H54 (cell line): ENCODE measurements around the gene HOGA1.
A peak's percentile ranks its signal among the peaks of the same experiment; 100 is the strongest.
"Not testable (repeated sequence)": the region's sequence is repeated elsewhere in the genome, so short reads cannot be mapped to it uniquely, and the experiment has no call there.

ENCODE experiments used
- DNase-seq: peaks from one replicate; pipeline ENCODE4 v3.0.0; 2011; ENCODE audit warnings: low spot score, mixed read lengths; ENCODE audit not compliant: insufficient read length
- FAIRE-seq: peaks from 3 replicates; lab custom pipeline; 2011; peaks lifted over from hg19 to GRCh38; lab: Jason Lieb, UNC
- POLR2A ChIP-seq: IDR thresholded peaks from 2 replicates; pipeline ENCODE4 v1.6.1; 2011; ENCODE audit warnings: low read depth, mild to moderate bottlenecking, low read length

The HOGA1 gene

DNA sequence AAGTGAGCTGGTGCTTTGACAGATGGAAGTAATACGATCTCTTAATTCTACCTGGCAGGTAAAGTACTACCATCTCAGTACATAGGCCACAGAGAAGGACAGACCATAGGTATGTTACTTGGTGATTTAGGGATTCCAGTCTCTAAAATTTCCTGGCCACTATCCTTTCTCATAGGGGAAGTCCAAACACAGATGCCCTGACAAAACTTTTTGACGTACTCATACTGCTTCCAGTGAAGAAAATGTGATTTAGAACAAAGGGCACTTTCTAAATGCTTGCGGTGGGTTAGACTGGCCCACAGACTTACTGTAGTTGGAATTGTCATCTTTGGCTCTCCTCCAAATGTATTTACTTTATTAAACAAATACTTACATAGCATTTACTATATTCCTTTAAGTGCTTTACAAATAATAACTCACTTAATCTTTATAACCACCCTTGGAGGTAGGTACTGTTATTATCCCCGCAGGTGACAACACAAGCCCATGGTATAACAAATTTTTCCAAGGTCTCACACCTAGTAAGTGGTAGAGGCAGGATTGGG lies 59.3 kb downstream of the HOGA1 start:
- no peak for TF ChIP-seq POLR2A

DNA sequence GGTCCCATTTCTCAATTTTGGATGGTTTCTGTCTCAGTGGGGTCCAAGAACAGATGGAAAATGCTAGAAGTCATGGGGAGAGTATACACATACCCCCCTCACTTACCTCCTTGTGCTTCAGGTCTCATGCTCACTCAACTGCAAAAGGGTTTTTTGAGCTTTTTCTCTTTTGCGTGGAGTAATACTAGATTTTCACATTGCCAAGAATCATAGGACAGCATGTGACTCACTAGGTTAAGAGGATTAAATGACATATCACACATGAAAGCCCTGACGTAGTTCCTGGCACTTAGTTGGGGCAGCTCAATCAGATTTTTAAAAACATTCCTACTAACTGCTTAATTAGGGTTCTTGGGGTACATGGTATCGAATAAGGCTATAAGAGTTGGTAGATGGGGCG lies 60.7 kb downstream of the HOGA1 start:
- no peak for FAIRE-seq
- DNase-seq: no peak
- TF ChIP-seq POLR2A: no peak

More for the DNA sequence above, 59.3 kb downstream of the HOGA1 start:
- FAIRE-seq (no peak), DNase-seq (no peak)

DNA sequence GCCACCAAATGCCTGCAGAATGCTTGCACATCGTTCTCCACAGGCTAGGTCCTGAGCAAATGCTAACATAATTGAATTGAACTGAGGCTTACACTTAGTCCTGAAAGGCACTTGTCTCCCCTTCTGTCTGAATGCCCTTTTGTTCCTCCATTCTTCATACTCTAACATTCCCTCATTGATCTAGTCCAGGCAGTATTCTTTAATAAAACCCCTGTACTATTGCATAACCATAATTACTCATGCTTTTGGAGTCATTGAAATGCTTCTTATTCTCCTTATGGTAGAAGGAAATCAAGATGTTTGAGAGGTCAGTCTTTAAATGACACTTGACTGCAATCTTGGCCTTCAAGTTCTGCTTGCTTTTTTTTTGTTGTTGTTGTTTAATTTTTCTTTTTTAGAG lies 63.4 kb downstream of the HOGA1 start:
- FAIRE-seq (peak; percentile 38), DNase-seq (peak; percentile 47)
- no peak for TF ChIP-seq POLR2A

DNA sequence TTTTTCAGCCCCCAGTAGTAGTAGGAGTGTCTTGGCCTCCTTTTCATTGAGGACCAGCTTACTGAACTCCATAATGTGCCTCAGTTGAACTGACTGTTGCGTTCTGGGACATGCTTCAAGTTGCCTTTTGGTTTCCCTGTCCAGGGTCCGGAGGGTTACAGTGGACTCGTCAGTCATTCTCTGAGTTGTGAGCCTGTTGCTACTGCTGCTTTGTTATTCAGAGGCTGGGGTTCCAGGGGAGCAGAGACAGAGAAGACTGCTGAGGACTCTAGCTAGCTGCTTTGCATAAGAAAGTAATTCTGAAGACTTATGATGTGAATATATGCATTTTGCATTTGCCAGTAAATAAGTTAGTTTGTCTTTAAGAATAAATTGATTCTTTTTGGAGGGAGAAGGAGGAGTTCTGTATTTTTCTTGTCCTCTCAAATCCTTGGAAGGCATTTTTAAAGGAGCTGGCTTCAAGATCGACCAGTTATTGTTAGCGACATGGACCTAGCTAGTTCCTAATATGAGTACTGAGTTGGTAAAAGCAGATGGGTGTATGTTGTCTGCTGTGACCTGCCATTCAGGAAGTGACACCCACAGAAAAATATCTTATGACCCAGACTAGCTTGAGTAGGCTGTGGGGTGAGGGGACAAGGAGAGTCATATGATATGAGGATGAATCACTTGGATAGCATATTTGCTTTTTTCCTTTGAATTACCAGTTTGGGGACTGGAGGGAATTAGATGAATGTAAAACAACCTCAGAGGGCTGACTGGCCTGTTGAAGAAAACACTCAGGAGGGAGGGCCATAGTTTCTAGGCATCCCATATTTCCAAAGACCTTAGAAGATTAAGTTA lies 64.6 kb downstream of the HOGA1 start:
- peak; percentile 92 for FAIRE-seq
- no peak for TF ChIP-seq POLR2A
- DNase-seq: peak; percentile 88

DNA sequence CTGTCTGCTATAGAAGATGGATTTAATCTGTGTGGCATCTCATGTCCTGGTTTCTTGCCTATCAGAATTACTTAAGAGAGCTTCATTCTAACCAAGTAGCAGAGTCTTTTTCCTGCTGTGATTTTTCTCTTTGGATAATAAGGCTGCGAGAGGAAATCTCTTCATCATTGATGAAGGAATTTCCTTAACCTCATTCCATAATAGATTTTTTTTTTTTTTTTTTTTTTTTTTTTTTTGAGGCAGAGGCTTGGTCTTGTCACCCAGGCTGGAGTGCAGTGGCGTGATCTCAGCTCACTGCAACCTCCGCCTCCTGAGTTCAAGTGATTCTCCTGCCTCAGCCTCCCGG lies 65.2 kb downstream of the HOGA1 start:
- not testable (repeated sequence) for DNase-seq, FAIRE-seq

DNA sequence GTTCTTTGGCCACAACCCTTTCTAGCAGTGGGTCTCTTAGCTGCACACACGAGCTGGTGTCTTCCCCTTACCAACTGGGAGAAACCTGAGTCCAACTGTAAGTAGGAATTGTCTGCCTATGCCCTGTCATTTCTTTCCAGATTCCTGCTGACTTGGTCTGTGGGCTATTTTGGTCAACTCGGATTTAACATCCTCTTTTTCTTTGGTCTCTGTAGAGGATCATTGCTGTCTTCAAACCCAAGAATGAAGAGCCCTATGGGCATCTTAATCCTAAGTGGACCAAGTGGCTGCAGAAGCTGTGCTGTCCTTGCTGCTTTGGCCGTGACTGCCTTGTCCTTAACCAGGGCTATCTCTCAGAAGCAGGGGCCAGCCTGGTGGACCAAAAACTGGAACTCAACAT lies 66.5 kb downstream of the HOGA1 start:
- FAIRE-seq: no peak
- TF ChIP-seq POLR2A: no peak
- DNase-seq: no peak

DNA sequence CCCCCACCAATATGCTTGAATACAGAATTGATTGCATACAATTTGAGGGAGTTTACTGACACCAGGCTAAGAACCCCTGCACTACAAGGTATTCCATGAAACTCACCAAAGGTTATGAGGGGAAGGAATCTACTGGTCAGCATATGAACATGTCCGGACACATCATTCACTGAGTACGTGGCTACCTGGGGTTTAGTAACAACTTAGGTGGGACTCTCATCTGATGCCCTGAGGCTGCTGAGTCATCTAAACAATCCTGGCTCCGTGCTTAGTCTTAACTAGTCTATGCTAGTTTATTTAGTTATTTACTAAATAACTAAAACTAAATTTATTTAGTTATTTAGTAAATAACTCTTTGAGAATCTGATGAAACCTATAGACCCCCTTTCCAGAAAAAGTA lies 67.6 kb downstream of the HOGA1 start:
- FAIRE-seq (no peak), DNase-seq (no peak)
- no peak for TF ChIP-seq POLR2A

DNA sequence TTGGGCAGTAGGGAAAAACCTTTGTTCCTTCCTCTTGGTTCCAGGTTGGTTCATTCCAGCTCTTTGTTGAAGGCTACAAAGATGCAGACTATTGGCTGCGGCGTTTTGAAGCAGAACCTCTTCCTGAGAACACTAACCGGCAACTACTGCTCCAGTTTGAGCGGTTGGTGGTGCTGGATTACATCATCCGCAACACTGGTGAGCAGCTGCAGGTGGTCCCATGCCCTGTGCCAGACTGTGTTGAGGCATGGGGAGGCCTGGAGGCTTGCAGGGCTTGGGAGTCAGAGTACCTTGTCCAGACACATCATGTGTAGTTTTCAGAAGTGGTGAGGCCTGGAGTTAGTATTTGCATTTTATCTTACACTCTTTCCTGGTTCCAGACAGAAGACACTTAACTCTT lies 72.6 kb downstream of the HOGA1 start:
- DNase-seq (no peak), FAIRE-seq (no peak)

DNA sequence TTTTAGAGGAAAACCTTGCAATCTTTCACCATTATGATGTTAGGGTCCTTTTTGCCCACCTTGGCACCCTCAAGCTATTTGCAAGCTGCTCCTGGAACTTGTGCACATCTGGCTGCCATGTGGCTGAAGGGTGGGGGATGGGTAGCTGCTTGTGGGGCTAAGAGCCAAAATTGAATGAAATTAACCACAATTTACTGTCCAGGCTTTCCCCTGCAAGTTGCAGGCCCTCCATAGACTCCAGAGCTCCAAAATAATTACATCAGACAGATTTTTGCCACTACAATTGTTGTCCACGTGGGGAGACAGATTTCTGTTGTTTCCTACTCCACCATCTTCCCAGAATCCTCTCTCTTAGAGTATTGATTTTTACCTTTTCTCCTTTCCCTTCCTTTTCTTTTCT lies 75.4 kb downstream of the HOGA1 start:
- DNase-seq: no peak
- no peak for FAIRE-seq

More for the DNA sequence above, 72.6 kb downstream of the HOGA1 start:
- TF ChIP-seq POLR2A: no peak

More for the DNA sequence above, 75.4 kb downstream of the HOGA1 start:
- no peak for TF ChIP-seq POLR2A
